ENCODE data around the gene C19orf25.

Gene C19orf25

DNA sequence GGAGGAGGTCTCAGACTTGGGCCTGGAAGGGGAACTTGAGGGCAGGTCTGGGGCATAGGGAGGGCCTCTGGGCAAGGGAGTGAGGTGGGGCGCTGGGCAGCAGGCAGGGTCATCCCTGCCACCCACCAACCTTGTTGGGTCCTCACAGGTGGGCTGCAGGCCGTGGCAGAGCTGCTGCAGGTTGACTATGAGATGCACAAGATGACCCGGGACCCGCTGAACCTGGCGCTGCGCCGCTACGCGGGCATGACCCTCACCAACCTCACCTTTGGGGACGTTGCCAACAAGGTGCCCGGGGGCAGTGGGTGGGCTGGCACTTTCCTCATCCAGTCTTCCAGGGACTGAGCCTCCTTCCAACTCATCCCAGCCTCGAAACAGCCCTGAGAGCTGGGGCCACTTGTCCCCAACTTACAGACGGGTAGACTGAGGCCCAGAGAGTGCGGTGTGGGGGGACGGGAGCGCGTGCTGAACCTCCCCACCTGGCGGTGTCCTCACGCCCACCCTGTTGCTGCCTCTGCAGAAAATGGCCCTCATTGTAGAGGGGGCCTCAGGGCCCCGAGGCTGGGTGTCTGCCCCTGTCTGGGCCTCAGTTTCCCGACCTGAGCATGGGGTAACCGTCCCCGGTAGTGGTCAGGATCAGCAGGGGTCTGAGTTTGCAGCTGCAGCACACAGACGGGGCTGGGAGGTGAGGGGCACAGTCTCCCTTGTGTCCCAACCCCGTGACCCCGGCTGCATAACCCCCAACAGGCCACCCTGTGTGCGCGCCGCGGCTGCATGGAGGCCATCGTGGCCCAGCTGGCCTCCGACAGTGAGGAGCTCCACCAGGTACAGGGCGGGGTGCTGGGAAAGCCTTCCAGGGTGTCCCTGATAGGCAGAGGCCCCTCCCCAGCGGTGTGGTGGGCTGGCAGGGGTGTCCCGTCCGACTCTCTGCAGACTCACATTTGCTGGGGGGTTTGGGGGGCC, 18.7 kb downstream of the C19orf25 start:
- no peak for DNase-seq

DNA sequence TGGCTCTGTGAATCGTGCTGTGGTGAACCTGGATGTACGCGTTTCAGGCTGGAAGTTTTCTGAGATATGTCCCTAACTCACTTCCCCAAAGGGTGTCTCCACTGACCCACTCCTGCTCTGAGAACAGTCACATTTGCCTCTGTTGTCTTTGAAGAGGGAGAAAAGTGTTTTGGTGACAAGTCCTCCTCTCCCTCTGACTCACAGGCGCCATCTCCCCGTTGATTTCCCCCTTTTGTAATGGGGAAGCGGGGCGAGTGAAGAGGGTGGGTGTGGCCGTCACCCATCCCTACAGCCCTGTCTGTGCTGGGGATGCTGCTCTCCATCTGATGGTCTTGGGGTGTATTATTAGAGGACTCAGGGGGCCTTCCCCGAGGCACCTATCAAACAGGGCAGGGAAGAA, 19.5 kb downstream of the C19orf25 start:
- no peak for DNase-seq

DNA sequence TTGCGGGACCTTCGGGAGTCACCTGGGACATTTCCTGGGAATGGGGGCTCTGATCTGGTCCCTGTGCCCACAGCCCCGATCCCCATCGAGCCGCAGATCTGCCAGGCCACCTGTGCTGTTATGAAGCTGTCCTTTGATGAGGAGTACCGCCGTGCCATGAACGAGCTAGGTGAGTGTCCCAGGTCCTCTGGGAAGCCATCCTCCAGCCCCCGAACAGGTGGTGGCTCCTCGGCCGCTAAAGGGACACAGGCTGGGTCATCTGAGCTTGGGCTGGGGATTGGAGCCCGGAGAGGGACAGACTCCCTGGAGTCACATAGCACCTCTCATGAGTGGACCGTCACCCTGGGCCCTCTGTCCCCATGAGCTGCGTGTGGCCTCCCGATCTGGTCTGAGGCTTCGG, 21.1 kb downstream of the C19orf25 start:
- DNase-seq: no peak

DNA sequence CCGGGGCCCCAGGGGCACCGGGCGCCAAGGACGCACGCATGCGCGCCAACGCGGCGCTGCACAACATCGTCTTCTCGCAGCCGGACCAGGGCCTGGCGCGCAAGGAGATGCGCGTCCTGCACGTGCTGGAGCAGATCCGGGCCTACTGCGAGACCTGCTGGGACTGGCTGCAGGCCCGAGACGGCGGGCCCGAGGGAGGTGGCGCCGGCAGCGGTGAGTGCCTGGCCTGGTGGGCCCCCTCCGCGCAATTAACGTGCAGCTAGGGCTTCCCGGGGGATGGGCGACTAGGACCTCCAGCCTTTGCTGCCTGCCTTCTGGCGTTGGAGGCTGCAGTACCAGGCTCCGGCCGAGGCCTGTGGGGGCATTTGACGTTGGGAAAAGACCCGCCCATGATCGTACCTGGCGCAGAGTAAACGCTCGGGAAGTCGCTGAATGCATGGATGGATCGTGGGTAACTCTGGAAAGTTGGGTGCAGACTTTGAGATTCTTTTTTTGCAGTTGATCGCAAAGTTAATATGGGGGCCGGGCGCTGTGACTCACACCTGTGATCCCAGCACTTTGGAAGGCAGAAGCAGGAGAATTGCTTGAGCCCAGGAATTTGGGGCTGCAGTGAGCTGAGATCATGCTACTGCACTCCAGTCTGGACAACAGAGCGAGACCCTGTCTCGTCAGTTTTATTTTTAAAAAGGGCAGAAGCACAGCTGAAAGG, 21.8 kb downstream of the C19orf25 start:
- no peak for DNase-seq

DNA sequence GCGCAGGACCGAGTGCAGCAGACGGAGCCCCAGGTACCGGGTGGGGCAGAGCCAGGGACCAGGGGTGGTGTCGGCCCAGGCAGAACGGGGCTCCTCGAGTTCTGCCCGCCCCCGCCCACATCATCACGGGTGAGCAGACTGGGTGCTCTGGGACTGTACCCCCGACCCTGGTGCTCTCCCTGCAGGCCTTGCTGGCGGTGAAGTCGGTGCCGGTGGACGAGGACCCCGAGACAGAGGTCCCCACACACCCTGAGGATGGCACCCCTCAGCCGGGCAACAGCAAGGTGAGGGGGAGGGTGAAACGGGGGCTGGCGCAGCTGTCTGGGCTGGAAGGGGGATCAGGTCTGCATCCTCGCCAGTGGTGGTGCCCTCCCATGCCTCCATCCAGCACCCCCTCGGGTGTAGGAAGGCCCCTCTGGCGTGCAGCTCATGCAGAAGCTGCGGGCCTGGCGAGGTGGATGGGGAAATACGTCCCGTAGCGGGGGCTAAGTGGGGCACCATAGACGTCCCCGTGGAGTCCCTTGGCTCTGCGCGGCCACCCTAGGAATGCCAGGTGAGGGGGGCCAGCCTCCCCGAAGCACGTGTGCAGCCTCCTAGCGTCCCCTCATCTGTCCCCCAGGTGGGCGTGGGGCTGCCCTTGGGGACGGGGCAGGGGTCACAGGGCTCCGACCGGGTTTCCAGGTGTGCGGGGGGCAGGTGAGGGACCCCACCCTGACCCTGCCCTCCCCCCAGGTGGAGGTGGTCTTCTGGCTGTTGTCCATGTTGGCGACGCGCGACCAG, 22.7 kb downstream of the C19orf25 start:
- no peak for DNase-seq

DNA sequence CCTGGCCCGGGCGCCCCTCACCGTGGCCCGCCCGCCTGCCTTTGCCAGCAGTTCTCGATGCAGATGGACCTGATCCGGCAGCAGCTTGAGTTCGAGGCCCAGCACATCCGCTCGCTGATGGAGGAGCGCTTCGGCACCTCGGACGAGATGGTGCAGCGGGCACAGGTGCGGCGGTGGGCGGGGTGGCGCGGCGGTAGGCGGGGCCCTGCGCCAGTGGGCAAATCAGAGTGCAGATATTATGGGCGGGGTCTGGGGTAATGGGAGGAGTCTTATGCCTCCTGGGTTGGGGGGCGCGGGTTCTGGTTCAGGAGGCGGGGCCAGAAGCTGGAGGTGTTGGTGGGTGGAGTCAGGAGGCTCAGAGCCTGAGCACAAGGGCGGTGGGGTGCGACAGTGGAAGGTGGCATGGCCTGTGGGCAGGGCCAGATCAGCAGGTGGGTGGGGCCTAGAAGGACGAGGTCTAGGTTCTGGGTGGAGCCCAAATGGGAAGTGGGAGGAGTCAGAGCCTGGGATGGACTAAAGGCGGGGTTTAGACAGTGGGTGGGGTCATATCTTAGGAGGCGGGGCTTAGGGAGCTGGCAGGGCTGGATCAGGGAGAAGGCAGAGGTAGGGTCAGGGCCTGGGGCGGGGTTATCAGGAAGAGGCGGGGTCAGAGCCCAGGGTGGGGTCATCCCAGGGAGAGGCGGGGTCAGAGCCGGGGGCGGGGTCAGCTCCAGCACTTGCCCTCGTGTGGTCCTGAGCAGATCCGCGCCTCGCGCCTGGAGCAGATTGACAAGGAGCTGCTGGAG, 23.5 kb downstream of the C19orf25 start:
- peak; percentile 51 for DNase-seq

DNA sequence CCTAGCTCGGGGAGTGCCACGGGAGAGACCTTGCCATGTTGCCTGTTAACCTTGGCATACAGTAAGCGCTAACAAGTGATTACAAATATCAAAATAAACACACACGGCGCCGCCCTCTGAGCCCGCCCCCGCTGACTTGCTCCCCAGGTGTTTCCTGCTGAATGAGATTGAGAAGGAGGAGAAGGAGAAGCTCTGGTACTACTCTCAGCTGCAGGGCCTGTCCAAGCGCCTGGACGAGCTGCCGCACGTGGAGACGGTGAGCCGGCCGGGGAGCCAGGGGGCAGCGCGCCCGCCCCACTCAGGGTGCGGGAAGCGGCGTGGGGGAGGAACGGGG, 24.0 kb downstream of the C19orf25 start:
- no peak for DNase-seq

DNA sequence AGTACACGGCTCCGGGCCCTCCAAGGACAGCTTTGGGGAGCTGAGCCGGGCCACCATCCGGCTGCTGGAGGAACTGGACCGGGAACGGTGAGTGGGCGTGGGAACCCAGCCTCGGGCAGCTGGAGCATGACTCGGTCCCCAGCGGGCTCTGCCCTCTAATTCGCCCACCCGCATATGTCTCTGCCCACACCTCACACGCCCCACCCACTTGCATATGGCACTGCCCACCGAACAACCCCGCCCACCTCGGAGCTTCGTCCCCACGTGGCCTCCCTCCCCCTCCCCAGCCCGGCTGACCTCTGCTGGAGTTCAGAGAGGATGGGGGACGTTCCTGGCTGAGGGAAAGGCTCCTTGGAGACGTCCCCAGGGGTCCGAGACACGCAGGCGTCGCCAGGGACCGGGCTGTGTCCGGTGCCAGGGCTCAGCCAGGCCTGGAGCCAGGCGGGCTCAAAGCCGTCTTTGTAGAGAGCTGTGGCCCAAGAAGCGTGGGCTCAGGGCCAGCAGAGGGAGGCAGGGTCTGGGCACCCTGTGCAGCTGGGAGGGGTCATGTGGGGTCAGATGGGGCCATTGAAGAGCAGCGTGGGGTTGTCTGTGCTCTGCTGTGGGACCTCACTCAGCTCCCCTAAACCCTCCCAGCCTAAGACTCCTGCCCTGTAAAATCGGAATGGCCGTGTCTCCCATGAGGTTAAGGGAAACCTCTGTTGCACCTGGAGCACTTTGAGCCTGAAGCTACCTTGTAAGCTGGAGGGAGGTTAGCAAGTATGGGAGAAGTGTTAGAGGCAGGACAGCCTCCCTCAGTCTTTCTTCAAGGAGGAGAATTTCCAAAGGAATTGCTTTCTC, 25.3 kb downstream of the C19orf25 start:
- DNase-seq: no peak

DNA sequence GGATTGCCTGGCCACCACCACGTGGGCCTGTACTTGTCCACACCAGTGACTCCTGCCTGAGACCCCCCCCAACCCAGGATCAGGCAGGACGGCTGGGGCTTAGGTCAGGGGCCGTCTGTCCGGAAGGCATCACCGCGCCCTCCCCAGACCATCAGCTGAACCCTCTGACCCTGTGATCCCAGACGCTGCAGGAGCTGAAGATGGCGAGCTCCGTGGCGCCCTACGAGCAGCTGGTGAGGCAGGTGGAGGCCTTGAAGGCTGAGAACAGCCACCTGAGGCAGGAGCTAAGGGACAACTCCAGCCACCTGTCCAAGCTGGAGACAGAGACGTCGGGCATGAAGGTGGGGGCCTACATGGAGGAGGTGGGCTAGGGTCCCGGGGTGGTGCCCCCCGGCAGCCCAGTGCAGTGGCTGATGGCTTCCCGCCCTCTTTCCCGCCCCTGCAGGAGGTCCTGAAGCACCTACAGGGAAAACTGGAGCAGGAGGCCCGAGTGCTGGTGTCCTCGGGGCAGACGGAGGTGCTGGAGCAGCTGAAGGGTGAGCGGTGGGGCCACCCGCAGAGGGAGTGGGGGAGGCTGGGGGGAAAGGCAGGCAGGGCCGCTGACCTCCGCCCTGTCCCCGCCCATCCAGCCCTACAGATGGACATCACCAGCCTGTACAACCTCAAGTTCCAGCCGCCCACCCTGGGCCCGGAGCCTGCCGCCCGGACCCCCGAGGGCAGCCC, 26.1 kb downstream of the C19orf25 start:
- no peak for DNase-seq

DNA sequence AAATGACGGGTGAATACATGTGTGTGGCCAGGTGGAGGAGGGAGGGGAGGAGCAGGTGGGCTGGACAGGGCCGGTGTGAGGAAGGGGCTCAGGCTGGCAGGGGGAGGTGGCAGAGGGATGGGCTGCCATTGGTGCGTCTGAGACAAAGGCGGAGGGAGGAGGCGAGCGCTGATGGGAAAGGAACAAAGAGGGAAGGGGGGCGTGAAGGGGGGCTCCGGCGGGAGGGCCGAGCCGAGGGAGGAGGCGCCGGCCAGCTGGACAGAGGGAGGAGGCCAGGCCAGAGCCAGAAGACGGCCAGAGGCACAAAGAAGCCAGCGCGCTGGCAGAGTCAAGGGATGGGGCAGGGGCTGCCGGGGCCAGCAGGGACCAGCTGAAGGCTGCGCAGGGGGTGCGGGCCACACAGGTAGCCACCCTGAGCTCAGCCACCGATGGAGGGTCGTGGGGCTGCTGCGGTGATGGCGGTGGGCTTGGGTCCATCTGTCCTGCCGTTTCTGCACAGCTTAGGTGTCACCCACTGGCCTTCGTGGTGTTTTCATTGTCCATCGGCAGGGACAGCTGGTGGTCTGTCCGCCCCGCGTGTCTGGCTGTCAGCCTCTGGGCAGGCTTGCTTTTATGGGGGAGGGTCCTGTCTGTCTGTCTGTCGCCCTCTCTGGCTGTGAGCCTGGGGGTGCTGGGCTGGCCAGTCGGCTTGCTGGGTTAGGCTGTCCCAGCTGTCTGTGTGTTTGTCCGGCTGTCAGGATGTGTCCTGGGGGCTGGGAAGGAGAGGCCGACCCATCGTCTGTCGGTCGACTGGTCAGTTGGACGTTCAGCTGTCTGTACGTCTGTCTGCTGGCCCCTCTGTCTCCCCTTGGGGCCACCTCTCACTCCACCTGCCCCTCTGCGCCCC, 26.9 kb downstream of the C19orf25 start:
- DNase-seq: no peak

DNA sequence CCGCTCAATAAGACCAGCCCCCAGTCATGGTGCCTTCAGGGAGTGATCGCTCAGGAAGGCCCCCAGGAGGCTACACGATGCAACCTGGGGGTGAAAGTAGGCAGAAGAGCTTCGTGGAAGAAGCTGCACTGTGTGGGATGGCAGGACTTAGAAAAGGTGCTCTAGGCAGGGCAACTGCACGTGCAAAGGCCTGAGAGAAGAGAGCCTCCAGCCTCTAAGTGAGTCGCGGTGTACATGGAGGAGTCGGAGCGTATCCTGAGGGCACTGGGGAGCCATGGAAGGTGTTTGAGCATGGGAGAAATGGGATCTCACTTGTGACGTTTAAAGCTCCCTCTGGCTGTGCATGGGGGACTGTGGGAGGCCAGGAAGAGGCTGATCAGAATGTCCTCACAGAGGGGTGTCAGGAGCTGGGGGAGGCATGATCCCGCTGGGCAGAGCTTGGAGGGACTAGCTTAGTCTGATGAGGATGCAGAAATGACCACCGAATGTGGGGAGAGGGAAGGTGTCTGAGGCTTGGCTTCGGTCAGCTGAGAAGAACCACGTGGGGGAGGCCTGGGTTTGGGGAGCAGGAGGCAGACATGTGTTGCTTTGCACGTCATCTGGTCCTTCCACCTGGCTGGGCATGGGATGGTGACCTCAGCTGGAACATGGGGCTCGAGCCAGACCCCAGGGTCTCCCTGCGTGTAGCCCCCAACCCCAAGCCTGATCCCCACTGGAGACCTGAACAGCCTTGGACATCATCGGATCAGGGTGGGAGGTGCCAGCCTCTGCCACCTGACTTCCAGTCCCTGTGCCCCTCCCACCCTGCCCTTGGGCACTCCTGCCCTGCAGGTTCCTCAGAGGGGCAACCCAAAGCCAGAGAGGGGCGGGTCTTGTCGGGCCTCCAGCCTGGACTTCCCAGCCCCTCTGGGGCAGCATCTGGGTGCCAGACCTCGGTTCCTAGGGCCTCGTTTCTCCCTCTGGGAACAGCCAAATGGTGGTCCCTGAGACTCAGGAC, 28.0 kb downstream of the C19orf25 start:
- DNase-seq: no peak

DNA sequence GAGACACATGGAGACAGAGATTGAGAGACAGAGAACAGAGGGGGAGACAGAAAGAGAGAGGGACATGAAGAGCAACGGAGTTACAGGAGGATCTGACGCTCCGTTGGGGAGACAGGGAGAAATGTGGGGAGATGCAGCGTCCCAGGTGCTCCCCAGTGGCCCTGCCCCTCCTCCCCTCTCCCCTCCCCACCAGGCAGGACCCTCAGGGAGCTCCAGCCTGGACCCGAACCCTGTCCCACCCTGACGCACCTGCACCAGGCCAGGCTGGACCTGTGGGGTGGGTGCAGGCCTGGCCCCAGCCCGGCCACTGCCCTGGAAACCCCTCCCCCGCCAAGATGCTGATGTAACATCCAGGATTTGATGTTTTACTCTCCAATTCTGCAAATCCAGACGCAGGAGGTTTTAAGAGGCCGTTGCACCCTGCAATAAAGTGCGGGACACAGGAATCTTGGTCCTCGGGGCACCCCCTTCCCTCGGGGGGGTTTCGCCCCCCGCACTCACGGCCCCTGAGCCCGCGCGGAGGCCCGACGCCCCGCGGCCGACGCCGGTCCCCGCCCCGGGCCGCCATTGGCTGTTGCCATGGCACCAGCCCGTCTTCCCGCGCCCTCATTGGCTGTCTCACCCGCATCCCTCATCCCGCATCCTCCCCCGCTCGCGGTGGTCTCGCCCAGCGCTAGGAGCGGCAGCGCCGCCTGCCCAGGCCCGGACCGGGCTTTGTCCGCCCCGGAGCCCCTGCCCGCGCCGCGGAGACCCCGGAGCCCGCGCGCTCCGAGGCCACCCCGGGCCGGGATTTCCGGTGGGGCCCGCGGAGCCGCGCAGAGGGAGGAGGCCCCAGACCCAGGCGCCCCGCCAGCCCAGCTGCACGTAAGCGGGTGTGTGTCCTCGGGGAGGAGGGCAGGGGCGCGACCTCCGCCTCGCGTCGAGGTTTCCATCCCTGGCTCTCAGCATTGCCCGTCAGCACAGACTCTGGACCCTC, 29.3 kb downstream of the C19orf25 start, which contains the start of gene APC2:
Gene APC2, plus strand, starts transcription at position 655 of the 976 bp plus-strand sequence. CDS start 2,881 bp downstream, outside the sequence.
- DNase-seq: peak; percentile 68

DNA sequence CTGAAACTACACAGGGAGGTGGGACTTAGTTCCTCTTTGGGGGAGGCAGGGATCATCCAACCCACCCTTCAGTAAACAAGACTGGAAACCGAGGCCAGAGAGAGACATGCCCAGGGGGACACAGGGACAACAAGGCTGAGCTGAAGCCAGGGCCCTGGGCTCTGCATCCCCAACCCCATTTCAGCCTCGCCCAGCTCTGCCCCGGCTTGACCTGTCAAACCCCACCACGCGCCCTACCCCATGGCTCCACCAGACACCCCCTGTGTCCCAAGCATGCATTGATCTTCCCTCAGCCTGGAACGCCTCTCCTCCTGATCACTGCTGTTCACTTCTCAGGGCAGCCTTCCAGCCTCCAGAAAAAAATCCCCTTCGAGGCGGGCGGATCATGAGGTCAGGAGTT, 31.1 kb downstream of the C19orf25 start:
- no peak for DNase-seq

DNA sequence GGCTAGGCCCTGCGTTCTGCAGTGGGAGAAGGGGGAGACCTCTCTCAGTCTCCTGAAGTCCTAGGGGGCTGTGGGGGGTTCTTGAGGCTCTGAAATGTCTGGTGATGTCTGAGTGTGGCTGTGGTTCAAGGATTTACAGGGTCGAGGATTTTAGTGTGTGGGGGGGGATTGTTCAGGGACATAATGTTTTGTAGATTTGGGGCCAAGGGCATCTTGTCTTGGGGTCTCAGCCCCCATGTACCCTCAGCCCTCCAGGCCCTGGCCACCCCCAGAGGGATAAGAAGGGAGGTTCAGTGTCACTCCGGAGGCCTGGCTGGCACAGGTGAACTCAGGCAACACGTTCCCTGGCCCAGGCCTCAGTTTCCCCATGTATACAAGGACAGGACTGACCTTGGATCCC, 31.5 kb downstream of the C19orf25 start:
- no peak for DNase-seq

DNA sequence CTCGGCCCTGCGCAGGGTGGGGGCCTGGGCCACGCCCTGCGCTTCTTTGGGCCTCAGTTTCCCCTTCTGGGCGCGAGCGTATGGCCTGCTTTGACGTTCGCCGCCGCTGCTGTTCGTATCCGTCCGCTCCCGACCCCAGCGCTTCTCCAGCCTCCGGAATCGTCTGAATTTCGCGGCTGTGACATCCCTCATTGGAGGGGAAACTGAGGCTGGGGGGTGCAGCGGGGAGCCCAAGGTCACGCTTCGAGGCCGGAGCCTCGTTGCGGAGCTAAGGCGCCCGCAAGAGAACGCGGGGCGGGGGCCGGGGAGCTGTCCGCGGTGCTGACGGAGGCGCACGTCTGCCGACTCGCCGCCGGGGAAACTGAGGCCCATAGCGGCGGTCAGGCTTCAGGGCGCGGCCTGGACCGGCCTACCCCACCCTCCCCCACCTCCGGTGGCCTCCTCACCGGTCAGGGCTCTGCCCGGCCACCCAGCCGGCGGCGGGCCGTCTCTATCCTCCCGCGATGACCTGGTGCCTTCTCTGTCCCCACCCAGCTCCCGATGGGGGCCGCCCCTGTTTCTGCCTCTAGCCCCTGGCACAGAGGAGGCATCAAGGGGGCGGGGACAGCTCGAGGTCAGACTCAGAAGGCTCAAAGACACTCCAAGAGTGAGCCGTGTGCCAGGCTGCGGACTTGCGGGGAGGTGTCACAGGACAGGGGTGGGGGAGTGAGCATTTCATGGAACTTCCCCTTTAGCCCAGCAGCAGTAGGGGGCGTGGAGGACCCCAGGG, 32.1 kb downstream of the C19orf25 start:
- DNase-seq: no peak

DNA sequence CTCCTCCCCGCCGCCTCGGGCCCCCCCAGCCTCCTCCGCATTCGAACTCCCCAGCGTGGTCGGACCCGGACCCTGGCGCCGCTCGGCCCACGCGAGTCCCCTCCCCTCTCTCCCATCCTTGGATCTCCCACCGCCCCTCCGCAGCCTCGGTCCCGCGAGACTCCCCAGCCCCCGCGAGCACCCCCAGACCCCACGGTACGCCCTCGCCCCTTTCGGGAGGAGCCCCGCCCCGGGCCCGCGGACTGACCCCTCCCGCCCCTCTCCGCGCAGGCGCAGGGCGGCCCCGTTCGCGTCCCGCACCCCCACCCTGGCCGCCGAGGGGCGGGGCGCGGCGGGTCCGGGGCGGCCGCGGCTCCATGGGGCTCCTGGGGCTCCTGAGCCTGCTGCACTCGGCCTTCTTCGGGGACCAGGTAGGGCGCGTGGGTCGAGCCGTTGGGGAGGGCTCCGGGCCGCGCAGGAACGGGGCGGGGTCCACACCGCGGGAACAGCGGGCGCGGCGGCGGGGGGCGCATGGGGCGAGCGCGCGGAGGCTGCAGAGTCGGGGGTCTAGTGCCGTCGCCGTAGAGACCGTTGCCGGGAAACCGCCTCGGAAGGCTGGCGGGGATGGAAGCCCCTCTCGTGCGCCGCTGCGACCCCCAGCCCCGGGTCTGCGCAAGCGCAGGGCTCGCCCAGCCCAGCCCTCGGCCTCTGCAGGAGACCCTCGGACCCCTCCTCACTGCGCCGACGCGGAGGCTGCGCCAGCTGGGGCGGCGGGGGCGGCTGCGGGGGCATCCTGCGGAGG, 32.9 kb downstream of the C19orf25 start:
- no peak for DNase-seq
